ENCODE measurements around the gene ASTL.

Gene ASTL

GRCh38 chr2:96098900-96099590, 39.3 kb downstream of the ASTL start:
- no peak overlapping the region for H3K27ac ChIP-seq
- POLR2A ChIA-PET (ENCODE audit: low non-redundant PET): no interaction called here
- TF ChIP-seq, protein P1, sequence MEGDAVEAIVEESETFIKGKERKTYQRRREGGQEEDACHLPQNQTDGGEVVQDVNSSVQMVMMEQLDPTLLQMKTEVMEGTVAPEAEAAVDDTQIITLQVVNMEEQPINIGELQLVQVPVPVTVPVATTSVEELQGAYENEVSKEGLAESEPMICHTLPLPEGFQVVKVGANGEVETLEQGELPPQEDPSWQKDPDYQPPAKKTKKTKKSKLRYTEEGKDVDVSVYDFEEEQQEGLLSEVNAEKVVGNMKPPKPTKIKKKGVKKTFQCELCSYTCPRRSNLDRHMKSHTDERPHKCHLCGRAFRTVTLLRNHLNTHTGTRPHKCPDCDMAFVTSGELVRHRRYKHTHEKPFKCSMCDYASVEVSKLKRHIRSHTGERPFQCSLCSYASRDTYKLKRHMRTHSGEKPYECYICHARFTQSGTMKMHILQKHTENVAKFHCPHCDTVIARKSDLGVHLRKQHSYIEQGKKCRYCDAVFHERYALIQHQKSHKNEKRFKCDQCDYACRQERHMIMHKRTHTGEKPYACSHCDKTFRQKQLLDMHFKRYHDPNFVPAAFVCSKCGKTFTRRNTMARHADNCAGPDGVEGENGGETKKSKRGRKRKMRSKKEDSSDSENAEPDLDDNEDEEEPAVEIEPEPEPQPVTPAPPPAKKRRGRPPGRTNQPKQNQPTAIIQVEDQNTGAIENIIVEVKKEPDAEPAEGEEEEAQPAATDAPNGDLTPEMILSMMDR (conservative IDR thresholded peaks at IDR 0.05; ENCODE audit: low read depth): no peak
- DNase-seq (ENCODE audit: low spot score): no peak
- CTCF ChIA-PET: interaction anchor here (0.7 to 1.1 kb wide), 2 partner anchors 26 to 751 kb away, joined by 3 read pairs; no protein-coding TSS in a partner anchor

DNA sequence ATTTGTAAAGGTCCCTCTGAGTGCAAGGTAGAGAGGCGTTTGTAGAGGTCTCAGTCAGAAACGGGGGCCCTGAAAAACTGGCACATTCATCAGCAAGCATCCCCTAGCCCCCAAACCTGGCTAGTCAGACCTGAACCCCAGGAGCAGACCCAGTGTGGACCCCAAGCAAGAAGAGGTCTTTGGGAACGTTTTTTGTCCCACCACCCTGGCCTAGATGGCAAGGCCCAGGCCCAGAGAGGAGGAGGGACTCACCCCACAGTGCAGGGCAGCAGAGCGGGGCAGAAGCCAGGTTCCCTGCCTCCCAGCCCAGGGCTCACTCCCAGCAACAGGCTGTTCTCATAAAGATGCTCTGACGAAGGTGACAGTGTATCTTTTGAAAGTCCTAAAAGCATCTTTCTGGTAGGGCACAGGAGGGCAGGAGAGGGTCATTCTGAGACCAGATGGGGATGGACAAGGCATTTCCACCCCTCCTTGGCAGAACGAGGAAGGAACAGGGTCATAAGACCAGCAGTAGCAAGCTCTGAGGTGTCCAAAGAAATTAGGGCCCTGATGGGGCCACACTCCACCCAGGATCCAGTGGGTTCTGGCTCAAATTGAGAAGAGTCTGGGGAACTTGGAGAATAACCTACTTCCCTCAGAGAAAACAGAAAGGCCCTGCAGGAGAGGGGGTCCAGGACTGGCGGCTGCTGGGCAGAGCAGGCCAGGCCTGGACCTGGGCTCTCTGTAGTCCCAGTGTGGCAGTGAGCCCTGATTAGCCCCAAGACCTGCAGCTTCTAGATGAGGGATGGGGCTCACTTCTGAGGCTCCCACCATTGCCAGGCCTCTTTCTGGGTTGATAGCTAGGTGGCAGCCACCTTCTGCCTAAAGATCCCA, 40.1 kb downstream of the ASTL start:
- DNase-seq (ENCODE audit: low spot score): no peak
- POLR2A ChIA-PET (ENCODE audit: low non-redundant PET): no interaction called here

DNA sequence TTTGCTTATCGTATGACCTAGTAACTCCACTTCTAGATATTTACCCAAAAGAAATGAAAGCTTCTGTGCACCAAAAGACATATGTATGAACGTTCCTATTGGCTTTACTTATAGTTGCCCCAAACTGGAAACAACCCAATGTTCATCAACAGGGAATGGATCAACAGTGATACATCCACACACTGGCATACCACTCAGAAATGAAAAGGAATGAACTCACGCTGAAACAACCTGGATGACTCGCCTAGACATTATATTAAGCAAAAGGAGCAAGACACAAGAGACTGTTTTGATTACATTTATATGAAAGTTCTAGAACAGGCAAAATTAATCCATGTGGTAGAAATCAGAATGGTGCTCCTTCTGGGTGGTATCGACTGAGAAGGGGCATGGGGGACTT, 40.9 kb downstream of the ASTL start:
- DNase-seq (ENCODE audit: low spot score): no peak
- TF ChIP-seq, protein P1 (conservative IDR thresholded peaks at IDR 0.05; ENCODE audit: low read depth): no peak
- ChIA-PET POLR2A (ENCODE audit: low non-redundant PET) (no interaction called here), CTCF (no interaction called here)
- H3K27ac ChIP-seq: no peak overlapping the region

More for the DNA sequence above, 40.1 kb downstream of the ASTL start:
- CTCF ChIA-PET: interaction anchor here (0.7 to 1.1 kb wide), 2 partner anchors 25 to 752 kb away, joined by 3 read pairs; no protein-coding TSS in a partner anchor
- H3K27ac ChIP-seq: no peak overlapping the region
- TF ChIP-seq, protein P1 (conservative IDR thresholded peaks at IDR 0.05; ENCODE audit: low read depth): no peak

DNA sequence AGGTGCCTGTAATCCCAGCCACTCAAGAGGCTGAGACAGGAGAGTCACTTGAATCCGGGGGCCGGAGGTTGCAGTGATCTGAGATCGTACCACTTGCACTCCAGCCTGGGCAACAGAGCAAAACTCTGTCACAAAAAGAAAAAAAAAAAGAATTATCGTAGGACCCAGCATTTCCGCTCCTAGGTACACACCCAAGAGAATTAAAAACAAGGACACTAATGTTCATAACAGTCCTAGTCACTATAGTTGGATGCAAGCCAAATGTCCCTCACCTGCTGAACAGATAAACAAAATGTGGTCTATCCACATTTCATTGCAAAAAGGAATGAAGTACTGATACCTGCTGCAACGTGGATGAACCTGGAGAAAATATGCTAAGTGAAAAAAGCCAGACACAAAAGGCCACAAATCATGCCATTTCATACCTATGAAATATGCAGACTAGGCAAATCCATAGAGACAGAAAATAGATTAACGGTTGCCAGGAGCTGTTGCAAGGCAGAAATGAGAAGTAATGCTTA, 43.1 kb downstream of the ASTL start:
- H3K27ac ChIP-seq: no peak overlapping the region
- no peak for DNase-seq (ENCODE audit: low spot score)
- ChIA-PET POLR2A (ENCODE audit: low non-redundant PET) (no interaction called here), CTCF (no interaction called here)
- TF ChIP-seq, protein P1 (conservative IDR thresholded peaks at IDR 0.05; ENCODE audit: low read depth): no peak

- ChIA-PET POLR2A (ENCODE audit: low non-redundant PET) (no interaction called here), CTCF (no interaction called here)
- H3K27ac ChIP-seq: no peak overlapping the region
- no peak for DNase-seq (ENCODE audit: low spot score)
- TF ChIP-seq, protein P1 (conservative IDR thresholded peaks at IDR 0.05; ENCODE audit: low read depth): no peak
These were observed 44.8 kb downstream of the ASTL start for GRCh38 chr2:96093528-96093927.

DNA sequence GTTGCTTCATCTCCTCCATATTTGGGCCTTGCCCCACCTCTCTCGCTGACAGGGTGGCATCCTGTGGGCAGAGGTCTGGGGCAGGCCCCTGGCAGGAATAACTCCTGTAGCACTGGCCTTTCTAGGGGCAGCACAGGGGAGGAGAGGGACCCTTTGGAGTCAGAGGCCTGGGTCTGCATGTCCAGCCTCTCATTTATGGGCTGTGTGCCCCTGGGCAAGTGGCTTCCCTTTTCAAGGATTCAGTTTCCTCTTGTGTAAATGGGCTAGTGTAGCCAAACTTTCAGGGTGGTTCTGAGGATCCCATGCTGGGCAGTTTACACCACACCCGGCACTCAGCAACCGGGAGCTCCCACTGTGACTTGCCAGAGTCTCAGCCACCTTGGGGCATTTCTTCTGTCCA, 45.4 kb downstream of the ASTL start:
- POLR2A ChIA-PET (ENCODE audit: low non-redundant PET): no interaction called here
- no peak for DNase-seq (ENCODE audit: low spot score)
- H3K27ac ChIP-seq: no peak overlapping the region
- CTCF ChIA-PET: no interaction called here
- TF ChIP-seq, protein P1 (conservative IDR thresholded peaks at IDR 0.05; ENCODE audit: low read depth): no peak
